GM21737 (cell line): Measurements from ENCODE around the gene PTPRC.

Experiments
- ATAC-seq: cut with Tn5 transposase; IDR thresholded peaks from one replicate; pipeline ENCODE4 v1.9.1; 2021; ENCODE audit warnings: mild to moderate bottlenecking, moderate library complexity; ENCODE audit not compliant: unreplicated experiment

PTPRC gene

GRCh38 chr1:198643808-198644207 is 5.0 kb downstream of the PTPRC start:
- ATAC-seq = no peak

- no peak for ATAC-seq
Observed at GRCh38 chr1:198647055-198647454, 8.2 kb downstream of the PTPRC start.

GRCh38 chr1:198648592-198648991 is 9.8 kb downstream of the PTPRC start:
- ATAC-seq = no peak

GRCh38 chr1:198649232-198649967 is 10.6 kb downstream of the PTPRC start:
- ATAC-seq = no peak

DNA sequence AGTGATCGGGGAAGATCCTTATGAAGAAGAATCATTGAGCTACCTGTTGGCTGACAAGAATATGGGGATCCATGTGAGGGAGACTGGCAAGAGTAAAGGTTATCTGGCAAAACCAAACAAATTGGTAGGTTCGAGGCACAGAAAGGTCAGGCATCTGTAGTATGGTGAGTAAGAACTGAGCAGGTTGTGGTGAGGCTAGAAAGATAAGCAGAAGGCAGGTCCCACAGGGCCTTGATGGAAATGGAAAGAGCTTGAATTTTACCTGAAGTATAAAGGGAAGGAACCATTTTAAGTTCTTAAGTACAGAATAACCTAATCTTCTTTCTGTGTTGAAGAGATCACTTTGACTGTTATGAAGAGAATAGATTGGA is 11.1 kb downstream of the PTPRC start:
- no peak for ATAC-seq

DNA sequence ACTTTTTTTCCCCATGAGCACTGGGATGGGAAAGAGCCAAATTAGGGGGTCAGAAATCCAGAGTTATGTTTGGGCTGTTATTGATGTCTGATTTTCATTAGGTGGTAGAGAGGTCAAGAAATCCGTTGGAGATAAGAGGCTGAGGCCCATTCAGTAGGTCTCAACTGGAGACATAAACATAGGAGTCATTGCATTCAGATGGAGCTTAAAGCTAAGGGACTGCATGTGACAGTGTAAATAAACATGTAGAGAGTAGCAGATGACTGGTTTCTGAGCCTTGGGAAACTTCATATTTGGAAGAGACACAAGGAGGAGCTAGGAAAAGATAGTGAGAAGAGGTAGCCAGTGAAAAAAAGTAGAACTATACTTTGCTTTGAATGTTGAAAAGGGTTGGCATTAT is 11.7 kb downstream of the PTPRC start:
- ATAC-seq = no peak

- ATAC-seq = peak; percentile 38
Observed at GRCh38 chr1:198651650-198652400, 13.0 kb downstream of the PTPRC start.

GRCh38 chr1:198653808-198654413 is 15.1 kb downstream of the PTPRC start:
- ATAC-seq = no peak

- ATAC-seq = no peak
Observed at GRCh38 chr1:198655459-198656121, 16.8 kb downstream of the PTPRC start.

GRCh38 chr1:198656500-198656932 is 17.7 kb downstream of the PTPRC start:
- no peak for ATAC-seq

DNA sequence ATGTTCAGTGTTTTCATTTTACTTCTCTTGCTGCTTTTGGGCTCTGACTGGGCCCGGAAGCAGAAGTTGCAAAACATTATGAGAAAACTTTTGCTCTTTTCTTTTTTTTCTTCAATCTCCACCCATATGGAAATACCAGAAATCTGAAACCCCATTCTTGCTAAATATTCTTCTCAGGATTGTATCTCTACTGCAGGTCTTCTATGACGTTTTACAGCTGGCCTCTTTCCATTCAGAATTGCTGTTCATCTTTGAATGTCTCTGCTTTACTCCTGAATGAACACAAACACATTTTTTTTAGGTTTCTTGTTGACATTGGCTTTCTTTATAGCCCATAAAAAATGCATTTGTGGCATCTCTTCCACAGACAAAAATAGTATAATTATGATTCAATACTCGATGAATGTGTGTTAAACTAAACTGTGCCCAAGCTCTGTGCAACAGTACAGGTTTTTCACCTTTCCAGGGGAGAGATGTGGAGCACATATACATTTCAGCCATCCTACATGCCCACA is 18.8 kb downstream of the PTPRC start:
- ATAC-seq = peak; percentile 50

DNA sequence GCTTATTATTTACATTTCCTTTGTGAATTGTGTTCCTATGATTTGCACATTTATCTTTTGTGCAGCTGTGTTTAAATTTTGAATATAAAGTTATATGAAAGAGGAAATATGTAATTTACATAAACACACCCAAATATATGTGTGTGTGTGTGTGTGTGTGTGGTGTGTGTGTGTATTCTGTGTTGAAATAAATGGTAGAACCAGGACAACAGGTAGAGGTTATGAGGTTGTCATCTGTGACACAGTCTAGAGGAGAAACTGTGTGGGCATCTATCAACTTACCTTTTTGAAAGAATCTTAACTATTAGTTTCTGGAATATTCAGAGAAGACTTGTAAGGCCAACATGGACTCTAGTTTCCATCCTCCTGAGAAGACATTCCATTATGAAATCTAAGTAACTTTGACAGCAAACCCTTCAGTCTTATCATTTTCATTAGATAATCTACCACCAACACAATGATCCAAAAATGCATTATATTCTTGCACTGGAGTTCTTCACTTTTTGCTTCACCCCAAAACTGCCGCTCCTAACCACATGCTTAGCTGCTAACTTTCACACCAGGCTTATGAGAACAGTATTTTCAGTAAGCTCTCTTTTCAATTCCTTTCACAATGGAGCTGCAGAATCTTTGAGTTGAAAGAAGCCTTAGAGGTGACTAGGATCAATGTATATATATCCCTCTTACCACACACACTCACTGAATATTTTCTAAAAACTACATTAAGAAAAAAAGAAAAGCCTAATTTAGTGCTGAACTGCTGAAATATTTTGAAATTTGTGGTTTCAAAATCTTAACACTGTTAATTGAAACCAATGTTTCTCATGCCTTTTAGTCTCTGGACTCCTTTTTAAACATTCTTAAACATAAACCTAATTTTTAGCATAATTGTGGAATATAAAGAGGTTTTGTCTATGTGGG is 21.8 kb downstream of the PTPRC start:
- no peak for ATAC-seq

- no peak for ATAC-seq
Observed at GRCh38 chr1:198662821-198663220, 24.0 kb downstream of the PTPRC start.

DNA sequence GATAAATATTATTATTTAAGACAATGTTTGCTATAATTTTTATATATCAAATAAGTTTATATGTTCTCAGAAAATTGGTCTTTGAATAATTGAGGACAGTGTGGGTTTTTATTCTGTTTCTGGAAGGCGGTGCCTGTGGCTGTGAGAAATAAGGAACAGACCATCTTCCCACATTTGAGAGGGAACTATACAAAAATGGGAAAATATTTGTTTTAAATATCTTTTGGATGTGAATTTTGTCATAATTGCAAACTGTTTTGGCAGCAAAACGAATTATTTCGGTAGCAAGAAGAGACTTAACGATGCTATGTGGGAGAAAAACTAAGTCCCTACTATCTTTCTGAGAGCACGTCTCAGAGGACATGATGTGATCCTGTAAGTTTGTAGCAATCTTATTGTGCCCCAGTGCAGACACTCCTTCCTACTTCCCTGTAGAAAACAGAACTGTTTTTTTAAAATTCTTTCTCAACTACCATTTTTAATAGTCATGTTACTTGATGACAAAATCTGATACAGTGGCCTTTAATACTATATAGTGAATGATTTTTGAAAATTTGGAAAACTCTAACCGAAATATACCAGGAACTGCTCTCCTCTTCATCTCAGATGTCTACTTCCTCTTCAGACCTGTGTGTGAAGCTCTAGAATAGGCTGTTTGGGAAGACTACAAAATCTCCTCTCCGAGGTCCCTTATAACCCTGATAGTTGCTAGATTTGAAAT is 25.4 kb downstream of the PTPRC start:
- ATAC-seq = no peak

DNA sequence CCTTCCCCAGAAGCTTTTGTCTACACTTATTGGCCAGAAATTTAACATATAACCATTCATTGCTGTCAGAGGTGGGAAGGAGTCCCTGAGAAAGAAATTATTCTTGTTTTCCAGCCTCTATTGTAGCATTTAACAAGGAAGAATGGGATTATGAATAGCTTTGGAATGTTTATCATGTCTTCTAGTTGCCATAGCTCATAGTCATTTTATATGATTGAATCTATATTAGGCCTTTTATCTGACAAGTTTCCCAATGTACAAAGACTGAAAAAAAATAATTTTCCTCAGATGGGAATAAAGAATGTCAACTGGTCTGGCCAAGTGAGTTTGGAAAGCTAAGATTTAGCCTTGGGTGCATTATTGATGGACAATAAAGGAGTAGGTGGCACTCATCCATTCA is 28.3 kb downstream of the PTPRC start:
- no peak for ATAC-seq

DNA sequence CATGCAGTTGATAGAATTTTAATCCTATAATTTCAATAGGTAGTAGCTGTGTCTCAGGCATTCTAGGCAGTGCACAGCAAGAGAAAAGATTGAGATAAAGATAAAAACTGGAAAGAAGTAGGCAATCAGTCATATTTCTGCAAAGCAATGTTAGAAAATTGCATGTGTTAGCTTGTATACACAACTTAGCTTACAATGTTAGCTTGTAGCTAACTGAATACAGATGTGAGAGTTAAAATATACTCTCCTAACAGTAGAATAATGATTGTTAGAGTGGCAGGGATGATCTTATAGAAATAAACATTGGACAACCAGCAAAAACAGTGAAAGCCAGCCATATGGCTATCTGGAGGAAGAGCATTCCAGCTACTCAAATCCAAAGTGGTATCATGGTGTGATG is 29.0 kb downstream of the PTPRC start:
- no peak for ATAC-seq

- peak; percentile 77 for ATAC-seq
Observed at GRCh38 chr1:198669023-198669698, 30.3 kb downstream of the PTPRC start.

- no peak for ATAC-seq
Observed at GRCh38 chr1:198669771-198670170, 30.9 kb downstream of the PTPRC start.

DNA sequence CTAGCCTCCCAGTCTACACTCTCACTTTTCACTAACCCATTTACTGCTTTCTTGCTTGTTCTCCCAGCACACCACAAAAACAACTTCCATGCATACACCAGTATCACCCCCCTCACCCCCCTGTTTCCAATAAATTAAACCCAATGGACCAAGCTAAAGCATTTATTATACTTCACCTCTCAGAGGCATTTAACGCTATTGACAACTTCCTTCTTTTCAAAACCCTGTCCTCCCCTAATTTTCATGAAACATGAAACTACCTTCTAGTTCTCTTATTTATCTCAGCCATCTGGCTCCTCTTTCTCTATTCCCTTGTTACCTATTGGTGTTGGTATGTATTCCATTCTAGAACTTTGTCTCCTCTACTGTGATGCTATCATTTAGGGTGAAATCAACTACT is 32.3 kb downstream of the PTPRC start:
- ATAC-seq = peak; percentile 44
